ENCODE data around the gene HDAC4. TPM values are rescaled to one million over a fixed set of nuclear protein-coding genes. Genes with fewer than 3 reads are reported as not detected.

The HDAC4 gene
- total RNA-seq, 1 experiment from 2014 or later = 47.6 TPM

- no peak for ATAC-seq
- Histone ChIP-seq H4K20me1 (ENCODE audit: insufficient read depth) (no peaks in the 10 kb centered on the region), H3K9ac (ENCODE audit: low read length) (no peak overlapping the region), H3K4me2 (ENCODE audit: low read length) (no peak overlapping the region), H3K4me3 (replicated peaks in 1 of 2; ENCODE audit: low read depth in 1 of 2, low read length in 2 of 2) (no peak overlapping the region), H2AFZ (ENCODE audit: low read depth, low read length, poor library complexity, severe bottlenecking) (no peak overlapping the region), H3K27me3 (ENCODE audit: insufficient read depth, low read length) (no peaks in the 10 kb centered on the region), H3K27ac (ENCODE audit: low read depth, low read length) (no peak overlapping the region), H3K9me2 (ENCODE audit: insufficient read depth) (no peaks in the 10 kb centered on the region), H3K9me3 (ENCODE audit: control insufficient read depth in 1 of 2, insufficient read depth in 1 of 2, low read depth in 1 of 2, low read length in 2 of 2) (no peaks in the 10 kb centered on the region), H3K4me1 (ENCODE audit: control insufficient read depth in 1 of 2, insufficient read depth in 2 of 2, low read length in 2 of 2) (no peaks in the 10 kb centered on the region), H3K79me2 (ENCODE audit: insufficient read depth, low read length) (no peaks in the 10 kb centered on the region), H3K36me3 (ENCODE audit: control insufficient read depth in 1 of 2, insufficient read depth in 2 of 2, low read length in 2 of 2) (no peaks in the 10 kb centered on the region; a peak in 1 of 4 replicates)
- CTCF ChIA-PET = no interaction called here
- TF ChIP-seq ATF3 (IDR thresholded peaks at IDR 0.05) = no peak
- TF ChIP-seq ELF1 (IDR thresholded peaks at IDR 0.05; ENCODE audit: borderline replicate concordance, low read depth) = no peak
- no peak for TF ChIP-seq CTCF (IDR thresholded peaks at IDR 0.05 in 2 of 3, conservative IDR thresholded peaks at IDR 0.05 in 1 of 3; ENCODE audit: borderline replicate concordance in 1 of 3, insufficient read depth in 1 of 3, low read depth in 2 of 3, low read length in 2 of 3)
- no peak for TF ChIP-seq RAD21 (IDR thresholded peaks at IDR 0.05; ENCODE audit: low read depth)
- TF ChIP-seq FOSL1 (IDR thresholded peaks at IDR 0.05; ENCODE audit: low read depth) = no peak
- TF ChIP-seq ZBTB33 (IDR thresholded peaks at IDR 0.05; ENCODE audit: extremely low read depth, insufficient replicate concordance, low read length) = no peak
- no peak for TF ChIP-seq CEBPB (IDR thresholded peaks at IDR 0.05; ENCODE audit: low read depth)
- TF ChIP-seq EZH2 (IDR thresholded peaks at IDR 0.05) = no peak
- TF ChIP-seq CBX3 (IDR thresholded peaks at IDR 0.05; ENCODE audit: low read depth) = no peak
- TF ChIP-seq TCF7L2 (IDR thresholded peaks at IDR 0.05; ENCODE audit: borderline replicate concordance, extremely low read depth, insufficient read depth, insufficient read length) = no peak
- no peak for TF ChIP-seq SIN3A (IDR thresholded peaks at IDR 0.05; ENCODE audit: low read depth)
- TF ChIP-seq SRF (IDR thresholded peaks at IDR 0.05; ENCODE audit: low read depth) = no peak
- no peak for TF ChIP-seq EGR1 (IDR thresholded peaks at IDR 0.05; ENCODE audit: low read depth)
- POLR2A ChIA-PET = no interaction called here
- intact Hi-C loops (cut with micrococcal nuclease) = no loop called here
- RAD21 ChIA-PET (ENCODE audit: low non-redundant PET in 1 of 2, low total read pairs in 2 of 2, uncharacterized antibody in 2 of 2, unreplicated experiment in 2 of 2) = no interaction called here
- no TSS peak for BruUV-seq (replicated peaks)
- no peak for DNase-seq (ENCODE audit: low read depth, low spot score)
Measured at GRCh38 chr2:239094867-239095266, 306.0 kb downstream of the HDAC4 start.
